ENCODE results near the gene SMG6. TPM values are rescaled to one million over a fixed set of nuclear protein-coding genes. Genes with fewer than 3 reads are reported as not detected.
"Not testable (repeated sequence)": the region's sequence is repeated elsewhere in the genome, so short reads cannot be mapped to it uniquely, and the experiment has no call there.

The SMG6 gene
- total RNA-seq, 1 experiment from 2014 or later: 25.6 TPM

DNA sequence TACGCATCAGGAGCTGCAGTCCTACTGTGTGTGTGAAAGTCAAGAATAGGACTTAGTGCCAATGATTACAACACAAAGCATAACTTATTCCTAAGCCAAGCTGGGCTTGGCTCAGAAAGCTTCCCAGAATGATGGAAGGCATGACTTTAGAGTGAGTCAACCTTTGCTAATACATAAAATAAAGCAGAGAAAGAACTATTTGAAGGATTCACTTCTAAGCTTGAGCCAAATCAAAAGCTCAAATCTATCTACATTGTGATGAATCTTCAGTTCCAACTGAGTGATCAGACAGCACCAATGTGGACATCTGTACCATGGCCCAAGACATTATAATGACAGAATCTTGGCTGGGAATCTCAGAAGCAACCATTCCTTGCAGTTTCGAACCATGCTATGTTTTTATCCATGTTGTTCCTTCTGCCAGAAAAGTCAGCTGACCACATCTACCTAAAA, 41.4 kb downstream of the SMG6 start:
- DNase-seq (ENCODE audit: low spot score): no peak
- CTCF ChIA-PET: interaction anchor here (1.1 to 3.1 kb wide), 2 partner anchors 17 to 31 kb away, joined by 3 to 15 read pairs; no protein-coding TSS in a partner anchor

DNA sequence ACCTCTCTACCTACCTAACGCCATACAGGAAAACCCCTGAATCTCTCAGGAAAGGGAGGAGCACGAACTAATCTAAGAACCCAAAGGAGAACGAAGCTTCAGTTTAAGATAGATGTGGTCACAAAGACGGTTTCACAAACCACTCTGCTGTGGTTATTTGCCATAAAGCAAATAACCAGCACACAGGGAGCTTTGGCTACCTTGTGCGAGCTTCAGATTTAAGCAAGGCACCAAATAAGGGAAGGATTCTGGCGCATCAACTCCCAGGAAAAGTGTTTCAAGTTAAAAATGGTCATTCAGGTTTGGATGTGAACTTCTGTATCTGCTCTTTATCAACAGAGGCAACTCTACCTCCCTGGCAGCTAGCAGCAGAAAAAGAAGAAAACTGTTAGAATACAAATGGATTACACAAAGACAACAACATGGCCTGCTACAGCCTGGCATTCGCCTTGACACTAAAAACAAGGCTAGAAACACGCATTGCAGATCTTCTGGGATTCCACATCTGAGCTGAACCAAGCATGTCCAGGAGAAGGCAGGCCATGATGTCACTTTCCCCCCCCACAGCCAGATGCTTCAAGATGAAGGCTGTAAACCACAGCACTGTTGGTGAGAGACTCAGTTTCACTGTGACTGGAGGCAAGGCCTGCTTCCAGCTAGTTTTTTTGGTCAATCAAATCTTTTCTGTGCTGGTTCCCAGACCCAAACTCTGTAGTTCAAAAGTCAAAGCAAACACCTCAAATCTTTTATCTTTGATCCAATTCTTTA, 43.6 kb downstream of the SMG6 start:
- Mint-ChIP-seq H3K27me3 (ENCODE audit: low read depth) (no peaks in the 10 kb centered on the region), H3K36me3 (peaks cover 19% of the 10 kb centered on the region), H3K27ac (peak overlapping the region; percentile 18), H3K9me3 (peaks cover 5% of the 10 kb centered on the region), H3K4me1 (no peaks in the 10 kb centered on the region), H3K4me3 (no peak overlapping the region)
- ChIA-PET POLR2A (interaction anchor here (0.5 to 0.7 kb wide), 2 partner anchors 543 to 1183 kb away, joined by 3 to 4 read pairs; no protein-coding TSS in a partner anchor), CTCF (interaction anchor here (0.6 to 1.2 kb wide), 4 partner anchors 15 to 195 kb away, joined by 3 to 4 read pairs (median 3); partner anchors contain the start of gene TSR1)
- no peak for DNase-seq (ENCODE audit: low spot score)
- TF ChIP-seq, protein P1, sequence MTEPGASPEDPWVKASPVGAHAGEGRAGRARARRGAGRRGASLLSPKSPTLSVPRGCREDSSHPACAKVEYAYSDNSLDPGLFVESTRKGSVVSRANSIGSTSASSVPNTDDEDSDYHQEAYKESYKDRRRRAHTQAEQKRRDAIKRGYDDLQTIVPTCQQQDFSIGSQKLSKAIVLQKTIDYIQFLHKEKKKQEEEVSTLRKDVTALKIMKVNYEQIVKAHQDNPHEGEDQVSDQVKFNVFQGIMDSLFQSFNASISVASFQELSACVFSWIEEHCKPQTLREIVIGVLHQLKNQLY (CRISPR knock-in tag; IDR thresholded peaks at IDR 0.05): no peak
- TF ChIP-seq ESRRA (CRISPR knock-in tag; IDR thresholded peaks at IDR 0.05; ENCODE audit: borderline replicate concordance) (no peak), TP53 (CRISPR knock-in tag; IDR thresholded peaks at IDR 0.05) (no peak), PRRX2 (CRISPR knock-in tag; IDR thresholded peaks at IDR 0.05) (no peak), GRHL2 (CRISPR knock-in tag; IDR thresholded peaks at IDR 0.05; ENCODE audit: insufficient replicate concordance, severe bottlenecking) (no peak)
- TF ChIP-seq, protein P2, sequence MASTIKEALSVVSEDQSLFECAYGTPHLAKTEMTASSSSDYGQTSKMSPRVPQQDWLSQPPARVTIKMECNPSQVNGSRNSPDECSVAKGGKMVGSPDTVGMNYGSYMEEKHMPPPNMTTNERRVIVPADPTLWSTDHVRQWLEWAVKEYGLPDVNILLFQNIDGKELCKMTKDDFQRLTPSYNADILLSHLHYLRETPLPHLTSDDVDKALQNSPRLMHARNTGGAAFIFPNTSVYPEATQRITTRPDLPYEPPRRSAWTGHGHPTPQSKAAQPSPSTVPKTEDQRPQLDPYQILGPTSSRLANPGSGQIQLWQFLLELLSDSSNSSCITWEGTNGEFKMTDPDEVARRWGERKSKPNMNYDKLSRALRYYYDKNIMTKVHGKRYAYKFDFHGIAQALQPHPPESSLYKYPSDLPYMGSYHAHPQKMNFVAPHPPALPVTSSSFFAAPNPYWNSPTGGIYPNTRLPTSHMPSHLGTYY (CRISPR knock-in tag; IDR thresholded peaks at IDR 0.05): no peak
- no peak for ATAC-seq

More for the DNA sequence above, 41.4 kb downstream of the SMG6 start:
- no peak for ATAC-seq
- Mint-ChIP-seq H3K27me3 (ENCODE audit: low read depth) (no peaks in the 10 kb centered on the region), H3K4me3 (no peak overlapping the region), H3K9me3 (no peaks in the 10 kb centered on the region), H3K36me3 (peaks cover 12% of the 10 kb centered on the region), H3K4me1 (no peaks in the 10 kb centered on the region), H3K27ac (no peak overlapping the region)
- POLR2A ChIA-PET: no interaction called here
- TF ChIP-seq SP1 (CRISPR knock-in tag; conservative IDR thresholded peaks at IDR 0.05) (no peak), PRRX2 (CRISPR knock-in tag; IDR thresholded peaks at IDR 0.05) (no peak), CREB1 (CRISPR knock-in tag; IDR thresholded peaks at IDR 0.05) (no peak), SMAD3 (CRISPR knock-in tag; IDR thresholded peaks at IDR 0.05; ENCODE audit: borderline replicate concordance) (no peak), ZNF317 (CRISPR knock-in tag; IDR thresholded peaks at IDR 0.05; ENCODE audit: borderline replicate concordance, low read depth) (no peak), ZBTB21 (CRISPR knock-in tag; IDR thresholded peaks at IDR 0.05; ENCODE audit: borderline replicate concordance) (no peak), GABPB1 (CRISPR knock-in tag; IDR thresholded peaks at IDR 0.05) (no peak), CREM (CRISPR knock-in tag; IDR thresholded peaks at IDR 0.05) (no peak), IRF2 (CRISPR knock-in tag; IDR thresholded peaks at IDR 0.05; ENCODE audit: borderline replicate concordance, low read depth) (no peak), TEAD1 (CRISPR knock-in tag; IDR thresholded peaks at IDR 0.05) (no peak), NR2C2 (CRISPR knock-in tag; IDR thresholded peaks at IDR 0.05) (no peak), JUN (CRISPR knock-in tag; IDR thresholded peaks at IDR 0.05) (no peak)
- TF ChIP-seq, protein P3, sequence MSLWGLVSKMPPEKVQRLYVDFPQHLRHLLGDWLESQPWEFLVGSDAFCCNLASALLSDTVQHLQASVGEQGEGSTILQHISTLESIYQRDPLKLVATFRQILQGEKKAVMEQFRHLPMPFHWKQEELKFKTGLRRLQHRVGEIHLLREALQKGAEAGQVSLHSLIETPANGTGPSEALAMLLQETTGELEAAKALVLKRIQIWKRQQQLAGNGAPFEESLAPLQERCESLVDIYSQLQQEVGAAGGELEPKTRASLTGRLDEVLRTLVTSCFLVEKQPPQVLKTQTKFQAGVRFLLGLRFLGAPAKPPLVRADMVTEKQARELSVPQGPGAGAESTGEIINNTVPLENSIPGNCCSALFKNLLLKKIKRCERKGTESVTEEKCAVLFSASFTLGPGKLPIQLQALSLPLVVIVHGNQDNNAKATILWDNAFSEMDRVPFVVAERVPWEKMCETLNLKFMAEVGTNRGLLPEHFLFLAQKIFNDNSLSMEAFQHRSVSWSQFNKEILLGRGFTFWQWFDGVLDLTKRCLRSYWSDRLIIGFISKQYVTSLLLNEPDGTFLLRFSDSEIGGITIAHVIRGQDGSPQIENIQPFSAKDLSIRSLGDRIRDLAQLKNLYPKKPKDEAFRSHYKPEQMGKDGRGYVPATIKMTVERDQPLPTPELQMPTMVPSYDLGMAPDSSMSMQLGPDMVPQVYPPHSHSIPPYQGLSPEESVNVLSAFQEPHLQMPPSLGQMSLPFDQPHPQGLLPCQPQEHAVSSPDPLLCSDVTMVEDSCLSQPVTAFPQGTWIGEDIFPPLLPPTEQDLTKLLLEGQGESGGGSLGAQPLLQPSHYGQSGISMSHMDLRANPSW (CRISPR knock-in tag; conservative IDR thresholded peaks at IDR 0.05; ENCODE audit: low read depth): no peak
- TF ChIP-seq, protein P4, sequence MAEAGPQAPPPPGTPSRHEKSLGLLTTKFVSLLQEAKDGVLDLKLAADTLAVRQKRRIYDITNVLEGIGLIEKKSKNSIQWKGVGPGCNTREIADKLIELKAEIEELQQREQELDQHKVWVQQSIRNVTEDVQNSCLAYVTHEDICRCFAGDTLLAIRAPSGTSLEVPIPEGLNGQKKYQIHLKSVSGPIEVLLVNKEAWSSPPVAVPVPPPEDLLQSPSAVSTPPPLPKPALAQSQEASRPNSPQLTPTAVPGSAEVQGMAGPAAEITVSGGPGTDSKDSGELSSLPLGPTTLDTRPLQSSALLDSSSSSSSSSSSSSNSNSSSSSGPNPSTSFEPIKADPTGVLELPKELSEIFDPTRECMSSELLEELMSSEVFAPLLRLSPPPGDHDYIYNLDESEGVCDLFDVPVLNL (CRISPR knock-in tag; IDR thresholded peaks at IDR 0.05; ENCODE audit: borderline replicate concordance, low read depth): no peak
- TF ChIP-seq, protein P5, sequence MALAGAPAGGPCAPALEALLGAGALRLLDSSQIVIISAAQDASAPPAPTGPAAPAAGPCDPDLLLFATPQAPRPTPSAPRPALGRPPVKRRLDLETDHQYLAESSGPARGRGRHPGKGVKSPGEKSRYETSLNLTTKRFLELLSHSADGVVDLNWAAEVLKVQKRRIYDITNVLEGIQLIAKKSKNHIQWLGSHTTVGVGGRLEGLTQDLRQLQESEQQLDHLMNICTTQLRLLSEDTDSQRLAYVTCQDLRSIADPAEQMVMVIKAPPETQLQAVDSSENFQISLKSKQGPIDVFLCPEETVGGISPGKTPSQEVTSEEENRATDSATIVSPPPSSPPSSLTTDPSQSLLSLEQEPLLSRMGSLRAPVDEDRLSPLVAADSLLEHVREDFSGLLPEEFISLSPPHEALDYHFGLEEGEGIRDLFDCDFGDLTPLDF (CRISPR knock-in tag; IDR thresholded peaks at IDR 0.05): no peak
- TF ChIP-seq, protein P6, sequence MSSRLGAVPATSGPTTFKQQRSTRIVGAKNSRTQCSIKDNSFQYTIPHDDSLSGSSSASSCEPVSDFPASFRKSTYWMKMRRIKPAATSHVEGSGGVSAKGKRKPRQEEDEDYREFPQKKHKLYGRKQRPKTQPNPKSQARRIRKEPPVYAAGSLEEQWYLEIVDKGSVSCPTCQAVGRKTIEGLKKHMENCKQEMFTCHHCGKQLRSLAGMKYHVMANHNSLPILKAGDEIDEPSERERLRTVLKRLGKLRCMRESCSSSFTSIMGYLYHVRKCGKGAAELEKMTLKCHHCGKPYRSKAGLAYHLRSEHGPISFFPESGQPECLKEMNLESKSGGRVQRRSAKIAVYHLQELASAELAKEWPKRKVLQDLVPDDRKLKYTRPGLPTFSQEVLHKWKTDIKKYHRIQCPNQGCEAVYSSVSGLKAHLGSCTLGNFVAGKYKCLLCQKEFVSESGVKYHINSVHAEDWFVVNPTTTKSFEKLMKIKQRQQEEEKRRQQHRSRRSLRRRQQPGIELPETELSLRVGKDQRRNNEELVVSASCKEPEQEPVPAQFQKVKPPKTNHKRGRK (CRISPR knock-in tag; IDR thresholded peaks at IDR 0.05; ENCODE audit: borderline replicate concordance): no peak

DNA sequence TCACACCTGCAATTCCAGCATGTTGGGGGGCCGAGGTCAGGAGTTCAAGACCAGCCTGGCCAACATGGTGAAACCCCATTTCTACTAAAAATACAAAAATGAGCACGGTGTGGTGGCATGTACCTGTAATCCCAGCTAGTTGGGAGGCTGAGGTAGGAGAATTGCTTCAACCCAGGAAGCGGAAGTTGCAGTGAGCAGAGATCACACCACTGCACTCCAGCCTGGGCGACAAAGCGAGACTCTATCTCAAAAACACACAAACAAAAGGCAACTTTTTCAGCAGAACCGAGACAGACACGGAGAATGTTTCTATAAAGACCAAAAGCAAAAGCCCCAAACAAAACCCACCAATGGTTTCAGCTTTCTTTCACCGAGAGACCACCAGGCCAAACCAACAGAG, 44.8 kb downstream of the SMG6 start:
- H3K4me3 Mint-ChIP-seq; H3K27me3 Mint-ChIP-seq (ENCODE audit: low read depth); ATAC-seq; DNase-seq (ENCODE audit: low spot score); H3K4me1 Mint-ChIP-seq: not testable (repeated sequence)
- Mint-ChIP-seq H3K27ac (0 out of 2 replicates have a peak overlapping the region, but pooled peaks have one; percentile 29), H3K36me3 (peaks cover 25% of the 10 kb centered on the region), H3K9me3 (peaks cover 10% of the 10 kb centered on the region)
- POLR2A ChIA-PET: interaction anchor here (0.6 to 0.7 kb wide), 2 partner anchors 221 to 1243 kb away, joined by 3 to 4 read pairs; no protein-coding TSS in a partner anchor
- CTCF ChIA-PET: interaction anchor here (0.6 to 1.4 kb wide), 4 partner anchors 14 to 204 kb away, joined by 3 to 8 read pairs (median 4); no protein-coding TSS in a partner anchor

All from WTC11 (cell line).